Neuronal stem cell (in vitro differentiated cells): Measurements from ENCODE around the gene NRTN.
"Not testable (repeated sequence)": the region's sequence is repeated elsewhere in the genome, so short reads cannot be mapped to it uniquely, and the experiment has no call there.

ENCODE experiments used
- DNase-seq: peaks from one replicate; pipeline ENCODE4 v3.0.0-alpha.2; 2013; ENCODE audit warnings: low spot score
- H2AFZ ChIP-seq: one replicate; pipeline ENCODE4 v1.6.1; 2013; ENCODE audit warnings: mild to moderate bottlenecking, low read length, inconsistent platforms
- H2AK5ac ChIP-seq: 2 replicates; pipeline ENCODE4 v1.6.1; 2013; ENCODE audit warnings: low read depth, mild to moderate bottlenecking, inconsistent platforms, low read length, moderate library complexity, mixed read lengths
- H2BK120ac ChIP-seq: 2 replicates; pipeline ENCODE4 v1.6.1; 2013; ENCODE audit warnings: low read depth, mild to moderate bottlenecking, inconsistent platforms, low read length, moderate library complexity, mixed read lengths
- H2BK12ac ChIP-seq: one replicate; pipeline ENCODE4 v1.6.1; 2013; ENCODE audit warnings: low read length, inconsistent platforms
- H2BK15ac ChIP-seq: 2 replicates; pipeline ENCODE4 v1.6.1; 2013; ENCODE audit warnings: mild to moderate bottlenecking, low read length, inconsistent platforms, mixed read lengths
- H2BK5ac ChIP-seq: one replicate; pipeline ENCODE4 v1.6.1; 2013; ENCODE audit warnings: inconsistent platforms, mild to moderate bottlenecking, low read length, moderate library complexity
- H3K14ac ChIP-seq: one replicate; pipeline ENCODE4 v1.6.1; 2013; ENCODE audit warnings: low read length, inconsistent platforms
- H3K18ac ChIP-seq: 2 replicates; pipeline ENCODE4 v1.6.1; 2013; ENCODE audit warnings: low read length, inconsistent platforms
- H3K23ac ChIP-seq: 2 replicates; pipeline ENCODE4 v1.6.1; 2013; ENCODE audit warnings: low read depth, mild to moderate bottlenecking, mixed read lengths, low read length, inconsistent platforms; ENCODE audit not compliant: poor library complexity
- H3K27ac ChIP-seq: replicated peaks from 3 replicates; pipeline ENCODE4 v1.5.1; 2013; ENCODE audit warnings: low read length, inconsistent platforms
- H3K27me3 ChIP-seq, 3 experiments: 2 replicates each; pipeline ENCODE4 v1.6.1; 2013; ENCODE audit warnings: low read length in 3 of 3, mild to moderate bottlenecking in 2 of 3, inconsistent platforms in 1 of 3, low read depth in 1 of 3, mixed read lengths in 1 of 3, moderate library complexity in 1 of 3; ENCODE audit not compliant: control insufficient read depth in 3 of 3, insufficient read depth in 3 of 3
- H3K36me3 ChIP-seq, 2 donors: replicated peaks in 1 of 2; 2 replicates each; pipeline ENCODE4 v1.6.1; 2013; ENCODE audit warnings: low read length in 2 of 2; ENCODE audit not compliant: control insufficient read depth in 2 of 2, insufficient read depth in 2 of 2
- H3K4ac ChIP-seq: 2 replicates; pipeline ENCODE4 v1.6.1; 2013; ENCODE audit warnings: inconsistent platforms, mild to moderate bottlenecking, low read length, moderate library complexity
- H3K4me1 ChIP-seq, 2 donors: 1 replicate in 1 of 2; 2 replicates in 1 of 2; pipeline ENCODE4 v1.6.1; 2013; ENCODE audit warnings: low read length in 2 of 2, low read depth in 1 of 2; ENCODE audit not compliant: control insufficient read depth in 2 of 2, insufficient read depth in 1 of 2
- H3K4me2 ChIP-seq: one replicate; pipeline ENCODE4 v1.6.1; 2013; ENCODE audit warnings: mild to moderate bottlenecking, low read length, inconsistent platforms; ENCODE audit not compliant: insufficient read depth, poor library complexity, severe bottlenecking
- H3K4me3 ChIP-seq, 2 donors: 2 replicates each; pipeline ENCODE4 v1.5.1; 2013; ENCODE audit warnings: low read length in 2 of 2, mild to moderate bottlenecking in 2 of 2, inconsistent platforms in 1 of 2, moderate library complexity in 1 of 2
- H3K79me1 ChIP-seq: one replicate; pipeline ENCODE4 v1.6.1; 2013; ENCODE audit warnings: low read depth, mild to moderate bottlenecking, inconsistent platforms, low read length, moderate library complexity
- H3K9ac ChIP-seq: one replicate; pipeline ENCODE4 v1.6.1; 2013; ENCODE audit warnings: mild to moderate bottlenecking, low read depth, low read length, inconsistent platforms; ENCODE audit not compliant: poor library complexity
- H3K9me3 ChIP-seq, 2 donors: replicated peaks in 1 of 2; 2 replicates each; pipeline versions ENCODE3 to v1.6.1; 2013; ENCODE audit warnings: low read length in 2 of 2, mild to moderate bottlenecking in 2 of 2, inconsistent platforms in 1 of 2, low read depth in 1 of 2, mixed read lengths in 1 of 2, moderate library complexity in 1 of 2; ENCODE audit not compliant: control insufficient read depth in 2 of 2, insufficient read depth in 1 of 2
- H4K8ac ChIP-seq: one replicate; pipeline ENCODE4 v1.6.1; 2013; ENCODE audit warnings: low read depth, mild to moderate bottlenecking, inconsistent platforms, low read length, moderate library complexity
- H4K91ac ChIP-seq: one replicate; pipeline ENCODE4 v1.6.1; 2013; ENCODE audit warnings: low read length, low read depth, mild to moderate bottlenecking, inconsistent platforms; ENCODE audit not compliant: poor library complexity
- WGBS, 2 donors: extraction: QIAGEN DNeasy Blood & Tissue Kit; methylation state at CpG; one replicate each; pipeline ENCODE4 v1.1.7; 2013; ENCODE audit warnings: missing lambda C conversion rate in 2 of 2, mixed read lengths in 1 of 2; ENCODE audit not compliant: insufficient read length in 2 of 2, insufficient replicate concordance in 1 of 2; ENCODE audit errors: extremely low coverage in 2 of 2; 5-methylcytosine and 5-hydroxymethylcytosine counted together

Gene NRTN

GRCh38 chr19:5838353-5839064 is 33.6 kb downstream of the NRTN start:
- Histone ChIP-seq H3K9ac (no peak overlapping the region), H4K91ac (no peak overlapping the region), H2BK15ac (no peak overlapping the region), H3K4ac (no peak overlapping the region), H3K4me2 (no peak overlapping the region), H2BK5ac (no peak overlapping the region), H2BK12ac (no peak overlapping the region), H3K14ac (no peak overlapping the region), H3K27me3 (no peaks in the 10 kb centered on the region), H2AK5ac (no peak overlapping the region), H3K18ac (peak overlapping the region; percentile 44), H4K8ac (no peak overlapping the region), H2BK120ac (no peak overlapping the region), H3K36me3 (no peaks in the 10 kb centered on the region), H3K4me3 (no peak overlapping the region), H3K4me1 (no peaks in the 10 kb centered on the region), H3K9me3 (no peaks in the 10 kb centered on the region), H3K79me1 (no peaks in the 10 kb centered on the region), H2AFZ (no peak overlapping the region), H3K27ac (no peak overlapping the region), H3K23ac (peak overlapping the region; percentile 75)
- no CpG with 5 or more reads among the region's 20 CpGs for WGBS, 2 donors
- DNase-seq, result no peak

- H3K9me3 ChIP-seq, result no peaks in the 10 kb centered on the region
- no peak within 1 kb of the TSS for H2BK12ac ChIP-seq
- no peak within 1 kb of the TSS for H3K14ac ChIP-seq
- H3K4me1 ChIP-seq, result no peaks in the 10 kb centered on the region
- no peak within 1 kb of the TSS for H2AK5ac ChIP-seq
- no peaks in the 10 kb centered on the region for H3K36me3 ChIP-seq
- no CpG with 5 or more reads among the region's 9 CpGs for WGBS, 2 donors
- no peaks in the 10 kb centered on the region for H3K27me3 ChIP-seq
- H3K79me1 ChIP-seq, result no peaks in the 10 kb centered on the region
- H2BK120ac ChIP-seq, result no peak within 1 kb of the TSS
- H3K23ac ChIP-seq, result no peak within 1 kb of the TSS
- H4K8ac ChIP-seq, result no peak within 1 kb of the TSS
- H3K4ac ChIP-seq, result no peak within 1 kb of the TSS
- no peak within 1 kb of the TSS for H4K91ac ChIP-seq
- no peak within 1 kb of the TSS for H3K9ac ChIP-seq
- H2AFZ ChIP-seq, result no peak within 1 kb of the TSS
- no peak for DNase-seq
- H3K18ac ChIP-seq, result peak within 1 kb of the TSS; percentile 44
- H3K27ac ChIP-seq, result no peak within 1 kb of the TSS
- no peak within 1 kb of the TSS for H3K4me2 ChIP-seq
- peak within 1 kb of the TSS in 1 of 2 donors; percentile 61 for H3K4me3 ChIP-seq
- no peak within 1 kb of the TSS for H2BK5ac ChIP-seq
- no peak within 1 kb of the TSS for H2BK15ac ChIP-seq
Measured at GRCh38 chr19:5839065-5840017, 34.5 kb downstream of the NRTN start, which contains the start of gene FUT6. Gene FUT6 (minus strand): TSS chr19:5839702. CDS start chr19:5832567, 7,135 bp downstream.

- H2BK15ac ChIP-seq, H3K23ac ChIP-seq: not testable (repeated sequence)
- no CpG with 5 or more reads among the region's 6 CpGs for WGBS, 2 donors
Measured at GRCh38 chr19:5841735-5842111, 36.9 kb downstream of the NRTN start.

More at GRCh38 chr19:5841735-5842111, 36.9 kb downstream of the NRTN start:
- not testable (repeated sequence) for H4K91ac ChIP-seq, H3K79me1 ChIP-seq, H3K36me3 ChIP-seq, H3K4me3 ChIP-seq, H3K27ac ChIP-seq, H3K9ac ChIP-seq, H3K4me2 ChIP-seq, H2BK120ac ChIP-seq, H2AK5ac ChIP-seq, DNase-seq, H3K9me3 ChIP-seq, H3K14ac ChIP-seq, H2AFZ ChIP-seq, H3K27me3 ChIP-seq, H2BK12ac ChIP-seq, H3K18ac ChIP-seq, H3K4me1 ChIP-seq, H2BK5ac ChIP-seq, H4K8ac ChIP-seq, H3K4ac ChIP-seq
